HEK293 (cell line): Measurements from ENCODE around the gene AUH.

ENCODE experiments used
- CTCF ChIA-PET: fragments of 350-600 bp; formaldehyde crosslinking; extraction: SDS; loops from one replicate; lab custom pipeline; 2021; ENCODE audit warnings: antibody characterized with exemption; lab: Yijun Ruan, JAX
- POLR2A ChIA-PET: fragments of 300-600 bp; formaldehyde crosslinking; extraction: SDS; loops from one replicate; lab custom pipeline; 2020; ENCODE audit warnings: antibody characterized with exemption, inconsistent platforms; lab: Yijun Ruan, JAX
- H3K27ac ChIP-seq: fragments of 200-500 bp; sonication (Bioruptor generic); 2 replicates; pipeline ENCODE4 v1.5.1; 2014; ENCODE audit warnings: low read depth, low read length, control low read depth, inconsistent platforms; ENCODE audit errors: extremely low read depth
- H3K36me3 ChIP-seq, 2 experiments: fragments of 200-500 bp in 1 of 2; sonication (Bioruptor generic) in 1 of 2; 1 replicate in 1 of 2; 2 replicates in 1 of 2; pipeline ENCODE4 v1.5.1; 2014 to 2017; ENCODE audit warnings: inconsistent platforms in 2 of 2, low read length in 2 of 2; ENCODE audit not compliant: control insufficient read depth in 2 of 2, insufficient read depth in 1 of 2
- H3K4me1 ChIP-seq: fragments of 200-500 bp; sonication (Bioruptor generic); 2 replicates; pipeline ENCODE4 v1.5.1; 2014; ENCODE audit warnings: mild to moderate bottlenecking, low read length, inconsistent platforms; ENCODE audit not compliant: control insufficient read depth, insufficient read depth
- H3K4me3 ChIP-seq: 2 replicates; pipeline ENCODE4 v1.5.1; 2011; ENCODE audit warnings: low read depth, mild to moderate bottlenecking, control low read depth, low read length, moderate library complexity
- H3K9me3 ChIP-seq: fragments of 200-500 bp; sonication (Bioruptor generic); 2 replicates; pipeline ENCODE4 v1.5.1; 2014; ENCODE audit warnings: low read depth, low read length, inconsistent platforms; ENCODE audit not compliant: control insufficient read depth, insufficient read depth
- CTCF ChIP-seq: fragments of 450-650 bp; formaldehyde crosslinking; IDR thresholded peaks from 2 replicates; pipeline ENCODE4 v1.5.1; 2016; ENCODE audit warnings: missing biosample characterization, missing genetic modification characterization
- MYNN ChIP-seq: fragments of 450-650 bp; formaldehyde crosslinking; IDR thresholded peaks from 2 replicates; pipeline ENCODE4 v1.5.1; 2016; ENCODE audit warnings: missing biosample characterization, missing genetic modification characterization, borderline replicate concordance
- PATZ1 ChIP-seq: fragments of 450-650 bp; formaldehyde crosslinking; IDR thresholded peaks from 2 replicates; pipeline ENCODE4 v1.5.1; 2016; ENCODE audit warnings: missing biosample characterization, missing genetic modification characterization
- RBAK ChIP-seq: fragments of 450-650 bp; formaldehyde crosslinking; IDR thresholded peaks from 2 replicates; pipeline ENCODE4 v1.5.1; 2016; ENCODE audit warnings: missing biosample characterization, missing genetic modification characterization
- ZFP41 ChIP-seq: fragments of 450-650 bp; formaldehyde crosslinking; IDR thresholded peaks from 2 replicates; pipeline ENCODE4 v1.5.1; 2016; ENCODE audit warnings: missing biosample characterization, missing genetic modification characterization, borderline replicate concordance
- ZNF133 ChIP-seq: fragments of 450-650 bp; formaldehyde crosslinking; IDR thresholded peaks from 2 replicates; pipeline ENCODE4 v1.5.1; 2016; ENCODE audit warnings: missing biosample characterization, missing genetic modification characterization
- ZNF26 ChIP-seq: fragments of 450-650 bp; formaldehyde crosslinking; IDR thresholded peaks from 2 replicates; pipeline ENCODE4 v1.5.1; 2016; ENCODE audit warnings: missing biosample characterization, missing genetic modification characterization
- ZNF302 ChIP-seq: fragments of 450-650 bp; formaldehyde crosslinking; IDR thresholded peaks from 2 replicates; pipeline ENCODE4 v1.5.1; 2016; ENCODE audit warnings: missing biosample characterization, missing genetic modification characterization, low read depth
- ZNF513 ChIP-seq: fragments of 450-650 bp; IDR thresholded peaks from 2 replicates; pipeline ENCODE4 v1.5.1; 2018; ENCODE audit warnings: missing biosample characterization, missing genetic modification characterization
- ZNF600 ChIP-seq: fragments of 450-650 bp; formaldehyde crosslinking; IDR thresholded peaks from 2 replicates; pipeline ENCODE4 v1.5.1; 2016; ENCODE audit warnings: missing biosample characterization, missing genetic modification characterization
- ZNF621 ChIP-seq: fragments of 450-650 bp; formaldehyde crosslinking; IDR thresholded peaks from 2 replicates; pipeline ENCODE4 v1.5.1; 2017; ENCODE audit warnings: missing biosample characterization, missing genetic modification characterization
- ZNF768 ChIP-seq: fragments of 450-650 bp; formaldehyde crosslinking; IDR thresholded peaks from 2 replicates; pipeline ENCODE4 v1.5.1; 2018; ENCODE audit warnings: missing biosample characterization, mild to moderate bottlenecking, missing genetic modification characterization
- ZSCAN16 ChIP-seq: fragments of 450-650 bp; formaldehyde crosslinking; IDR thresholded peaks from 2 replicates; pipeline ENCODE4 v1.5.1; 2016; ENCODE audit warnings: missing biosample characterization, missing genetic modification characterization
- TF ChIP-seq, protein P1 (sequence below): fragments of 450-650 bp; formaldehyde crosslinking; IDR thresholded peaks from 2 replicates; pipeline ENCODE4 v1.5.1; 2016; ENCODE audit warnings: missing biosample characterization, missing genetic modification characterization
- TF ChIP-seq, protein P2 (sequence below): fragments of 450-650 bp; formaldehyde crosslinking; IDR thresholded peaks from 2 replicates; pipeline ENCODE4 v1.5.1; 2016; ENCODE audit warnings: missing biosample characterization, missing genetic modification characterization
- TF ChIP-seq, protein P3 (sequence below): fragments of 450-650 bp; formaldehyde crosslinking; IDR thresholded peaks from 2 replicates; pipeline ENCODE4 v1.5.1; 2017; ENCODE audit warnings: missing biosample characterization, missing genetic modification characterization
- TF ChIP-seq, protein P4 (sequence below): fragments of 450-650 bp; formaldehyde crosslinking; IDR thresholded peaks from 2 replicates; pipeline ENCODE4 v1.5.1; 2016; ENCODE audit warnings: missing biosample characterization, missing genetic modification characterization

Gene AUH

DNA sequence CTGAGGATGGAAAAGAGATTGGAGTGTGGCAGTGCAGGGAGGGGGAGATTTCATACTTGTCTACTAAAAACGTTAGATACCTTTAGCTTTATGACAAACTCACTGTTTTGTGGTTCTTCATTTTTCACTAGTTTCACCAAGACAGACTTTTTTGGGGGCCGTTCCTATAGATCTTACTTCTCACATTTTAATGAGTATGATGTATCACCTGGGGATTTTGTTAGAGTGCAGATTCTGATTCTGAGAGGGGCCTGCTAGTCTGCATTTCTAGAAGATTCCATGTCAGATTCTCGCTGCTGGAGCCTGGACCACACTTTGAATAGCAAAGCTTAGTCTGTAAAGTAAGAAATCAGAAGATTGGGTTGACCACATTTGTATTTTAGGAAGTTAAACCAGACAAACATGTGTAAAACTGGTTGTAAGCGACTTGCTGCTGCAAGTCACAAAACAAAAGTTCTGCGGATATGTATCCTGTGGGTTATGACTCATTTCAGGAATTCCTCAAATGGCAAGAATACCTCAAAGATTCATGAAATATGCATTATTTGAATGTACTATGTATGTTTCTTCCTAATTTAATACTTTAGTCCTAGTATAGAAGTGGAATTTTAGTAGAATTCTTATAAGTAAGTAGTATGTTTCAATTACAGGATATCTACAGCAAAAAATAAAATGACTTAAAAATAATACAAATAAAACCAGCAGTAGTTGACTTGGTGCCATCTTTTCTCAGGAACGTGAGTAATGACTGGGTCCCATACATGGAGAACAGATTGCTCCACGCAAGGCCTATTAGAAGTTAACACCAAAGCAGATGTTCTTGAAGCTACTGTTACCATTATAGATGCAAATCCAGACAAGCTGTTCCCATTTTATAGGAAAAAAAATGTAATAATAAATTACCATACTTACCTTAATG, 34.1 kb upstream of the AUH start:
- no peaks in the 10 kb centered on the region for H3K36me3 ChIP-seq
- no peaks in the 10 kb centered on the region for H3K9me3 ChIP-seq
- H3K4me3 ChIP-seq = no peak overlapping the region
- no peaks in the 10 kb centered on the region for H3K4me1 ChIP-seq
- POLR2A ChIA-PET = interaction anchor here (0.5 kb wide), 1 partner anchor 23 kb away, joined by 3 read pairs; no protein-coding TSS in a partner anchor
- TF ChIP-seq MYNN (tag by site-specific recombination) (no peak), ZNF133 (tag by site-specific recombination) (no peak), ZNF513 (tag by site-specific recombination) (no peak)
- TF ChIP-seq, all 188 proteins: peak for 0
- CTCF ChIA-PET = no interaction called here
- H3K27ac ChIP-seq = no peak overlapping the region

DNA sequence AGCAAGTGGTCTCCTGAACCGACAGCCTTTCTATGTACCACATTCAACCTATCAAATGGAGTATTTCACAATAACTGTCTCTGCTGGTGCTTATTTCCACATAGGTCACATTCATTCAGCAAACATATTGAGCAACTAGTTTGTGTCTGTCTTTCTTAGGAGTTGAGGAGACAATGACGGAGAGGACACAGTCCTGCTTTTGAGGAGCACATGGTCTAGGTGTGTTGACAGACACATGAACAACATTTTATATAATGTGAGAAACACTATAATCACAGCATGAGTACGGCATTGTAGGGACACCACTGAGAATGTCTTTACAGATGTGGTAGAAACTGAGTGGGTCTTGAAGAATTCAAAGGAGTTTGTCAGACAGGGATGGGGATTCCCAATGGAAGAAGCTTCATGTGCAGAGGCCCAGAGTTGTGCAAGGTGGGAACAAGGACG, 33.4 kb upstream of the AUH start:
- ChIA-PET POLR2A (interaction anchor here (0.5 kb wide), 1 partner anchor 23 kb away, joined by 3 read pairs; no protein-coding TSS in a partner anchor), CTCF (no interaction called here)
- H3K9me3 ChIP-seq = no peaks in the 10 kb centered on the region
- no peaks in the 10 kb centered on the region for H3K36me3 ChIP-seq
- TF ChIP-seq ZNF621 (tag by site-specific recombination) = no peak
- no peak for TF ChIP-seq ZNF600 (tag by site-specific recombination)
- no peak for TF ChIP-seq ZFP41 (tag by site-specific recombination)
- TF ChIP-seq ZNF302 = no peak
- TF ChIP-seq, protein P1, sequence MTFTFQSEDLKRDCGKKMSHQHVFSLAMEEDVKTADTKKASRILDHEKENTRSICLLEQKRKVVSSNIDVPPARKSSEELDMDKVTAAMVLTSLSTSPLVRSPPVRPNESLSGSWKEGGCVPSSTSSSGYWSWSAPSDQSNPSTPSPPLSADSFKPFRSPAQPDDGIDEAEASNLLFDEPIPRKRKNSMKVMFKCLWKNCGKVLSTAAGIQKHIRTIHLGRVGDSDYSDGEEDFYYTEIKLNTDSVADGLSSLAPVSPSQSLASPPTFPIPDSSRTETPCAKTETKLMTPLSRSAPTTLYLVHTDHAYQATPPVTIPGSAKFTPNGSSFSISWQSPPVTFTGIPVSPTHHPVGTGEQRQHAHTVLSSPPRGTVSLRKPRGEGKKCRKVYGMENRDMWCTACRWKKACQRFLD (tag by site-specific recombination) = no peak
- TF ChIP-seq, protein P2, sequence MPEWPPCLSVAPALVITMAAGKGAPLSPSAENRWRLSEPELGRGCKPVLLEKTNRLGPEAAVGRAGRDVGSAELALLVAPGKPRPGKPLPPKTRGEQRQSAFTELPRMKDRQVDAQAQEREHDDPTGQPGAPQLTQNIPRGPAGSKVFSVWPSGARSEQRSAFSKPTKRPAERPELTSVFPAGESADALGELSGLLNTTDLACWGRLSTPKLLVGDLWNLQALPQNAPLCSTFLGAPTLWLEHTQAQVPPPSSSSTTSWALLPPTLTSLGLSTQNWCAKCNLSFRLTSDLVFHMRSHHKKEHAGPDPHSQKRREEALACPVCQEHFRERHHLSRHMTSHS (tag by site-specific recombination) = no peak
- TF ChIP-seq ZSCAN16 (tag by site-specific recombination) = no peak
- TF ChIP-seq, protein P3, sequence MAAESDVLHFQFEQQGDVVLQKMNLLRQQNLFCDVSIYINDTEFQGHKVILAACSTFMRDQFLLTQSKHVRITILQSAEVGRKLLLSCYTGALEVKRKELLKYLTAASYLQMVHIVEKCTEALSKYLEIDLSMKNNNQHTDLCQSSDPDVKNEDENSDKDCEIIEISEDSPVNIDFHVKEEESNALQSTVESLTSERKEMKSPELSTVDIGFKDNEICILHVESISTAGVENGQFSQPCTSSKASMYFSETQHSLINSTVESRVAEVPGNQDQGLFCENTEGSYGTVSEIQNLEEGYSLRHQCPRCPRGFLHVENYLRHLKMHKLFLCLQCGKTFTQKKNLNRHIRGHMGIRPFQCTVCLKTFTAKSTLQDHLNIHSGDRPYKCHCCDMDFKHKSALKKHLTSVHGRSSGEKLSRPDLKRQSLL = no peak
- no peak for TF ChIP-seq PATZ1 (tag by site-specific recombination)
- H3K4me1 ChIP-seq = no peaks in the 10 kb centered on the region
- no peak overlapping the region for H3K27ac ChIP-seq
- H3K4me3 ChIP-seq = no peak overlapping the region

DNA sequence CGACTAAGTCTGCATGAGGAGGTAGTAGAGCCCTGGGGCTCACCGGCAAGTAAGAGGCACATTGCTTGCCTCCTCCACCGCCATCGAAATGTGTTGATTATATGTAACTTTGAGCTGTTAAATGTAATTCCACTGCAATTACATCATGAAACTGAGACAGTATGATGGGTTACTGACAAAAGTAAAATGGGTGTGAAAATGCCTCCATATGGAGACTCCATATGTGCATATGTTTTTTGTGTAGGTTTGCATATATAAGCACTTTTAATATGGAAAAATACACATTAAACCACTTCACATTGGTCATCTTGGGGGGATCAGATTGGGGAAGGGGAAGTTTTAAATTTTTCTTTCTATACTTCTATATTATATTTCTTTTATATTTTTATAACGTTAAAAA, 32.1 kb upstream of the AUH start:
- H3K4me1 ChIP-seq = no peaks in the 10 kb centered on the region
- no peak overlapping the region for H3K27ac ChIP-seq
- POLR2A ChIA-PET = no interaction called here
- TF ChIP-seq, protein P4, sequence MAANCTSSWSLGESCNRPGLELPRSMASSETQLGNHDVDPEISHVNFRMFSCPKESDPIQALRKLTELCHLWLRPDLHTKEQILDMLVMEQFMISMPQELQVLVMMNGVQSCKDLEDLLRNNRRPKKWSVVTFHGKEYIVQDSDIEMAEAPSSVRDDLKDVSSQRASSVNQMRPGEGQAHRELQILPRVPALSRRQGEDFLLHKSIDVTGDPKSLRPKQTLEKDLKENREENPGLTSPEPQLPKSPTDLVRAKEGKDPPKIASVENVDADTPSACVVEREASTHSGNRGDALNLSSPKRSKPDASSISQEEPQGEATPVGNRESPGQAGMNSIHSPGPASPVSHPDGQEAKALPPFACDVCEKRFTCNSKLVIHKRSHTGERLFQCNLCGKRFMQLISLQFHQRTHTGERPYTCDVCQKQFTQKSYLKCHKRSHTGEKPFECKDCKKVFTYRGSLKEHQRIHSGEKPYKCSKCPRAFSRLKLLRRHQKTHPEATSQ (tag by site-specific recombination) = no peak
- no peak for TF ChIP-seq ZNF768
- no peak for TF ChIP-seq CTCF (tag by site-specific recombination)
- TF ChIP-seq ZNF26 = no peak
- no peak for TF ChIP-seq RBAK (tag by site-specific recombination)

More for the DNA sequence above, 32.1 kb upstream of the AUH start:
- CTCF ChIA-PET = interaction anchor here (1.1 kb wide), 1 partner anchor 27 kb away, joined by 5 read pairs; no protein-coding TSS in a partner anchor
- no peaks in the 10 kb centered on the region for H3K36me3 ChIP-seq
- H3K4me3 ChIP-seq = no peak overlapping the region
- H3K9me3 ChIP-seq = no peaks in the 10 kb centered on the region
